Measurements from ENCODE around the gene HSD17B12.

Gene HSD17B12

DNA sequence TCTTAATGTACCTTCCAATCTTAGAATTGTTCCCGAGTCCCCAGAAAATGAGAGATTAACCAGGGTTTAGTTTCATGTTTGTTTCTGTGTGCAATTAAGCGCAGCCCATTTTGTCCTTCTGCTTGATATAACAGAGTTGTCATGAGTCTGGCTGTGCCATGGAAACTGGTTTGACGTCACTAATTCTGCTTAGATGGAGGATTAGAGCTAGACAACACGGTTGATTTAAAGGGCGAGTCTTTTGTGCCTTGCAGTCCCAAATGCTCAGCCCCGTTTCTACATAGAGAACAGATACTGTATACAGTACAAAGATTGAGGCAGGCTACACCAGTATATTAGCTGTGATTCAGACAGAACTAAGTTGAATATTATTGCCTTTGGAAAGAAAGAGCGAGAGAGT is 154.6 kb downstream of the HSD17B12 start:
- Histone ChIP-seq H3K9ac (ENCODE audit: low read length) (no peak overlapping the region), H3K27me3 (replicated peaks; ENCODE audit: control insufficient read depth, insufficient read depth, low read length) (no peaks in the 10 kb centered on the region), H3K9me3 (ENCODE audit: control insufficient read depth, low read length) (no peaks in the 10 kb centered on the region), H3K36me3 (ENCODE audit: control insufficient read depth, insufficient read depth, low read length, severe bottlenecking) (peaks cover 52% of the 10 kb centered on the region), H3K4me3 (ENCODE audit: low read length) (no peak overlapping the region), H3K4me1 (ENCODE audit: control insufficient read depth, insufficient read depth, low read length) (peaks cover 40% of the 10 kb centered on the region)
- DNase-seq (ENCODE audit: low read depth) = no peak

DNA sequence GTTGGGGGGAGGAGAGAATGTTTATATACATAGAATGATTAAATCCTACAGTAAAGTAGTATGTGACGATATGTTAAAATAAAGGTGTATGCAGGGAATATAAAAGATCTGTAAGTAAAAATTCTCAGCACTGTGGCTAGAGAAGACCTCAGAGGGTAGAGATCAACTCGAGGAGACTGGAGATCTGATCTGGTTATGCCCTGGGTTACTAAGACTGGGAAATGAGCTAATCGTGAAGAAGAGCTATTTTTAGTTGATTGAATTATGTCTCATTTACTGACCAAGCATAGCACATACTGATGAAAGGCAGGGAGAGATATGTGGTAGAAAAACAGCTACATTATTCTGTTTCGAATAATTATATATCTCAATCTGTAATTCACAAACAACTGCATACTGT is 157.3 kb downstream of the HSD17B12 start:
- H3K4me3 ChIP-seq (ENCODE audit: low read length) = no peak overlapping the region
- H3K9ac ChIP-seq (ENCODE audit: low read length) = no peak overlapping the region
- H3K27me3 ChIP-seq (replicated peaks; ENCODE audit: control insufficient read depth, insufficient read depth, low read length) = no peaks in the 10 kb centered on the region
- H3K9me3 ChIP-seq (ENCODE audit: control insufficient read depth, low read length) = no peaks in the 10 kb centered on the region
- peaks cover 21% of the 10 kb centered on the region for H3K4me1 ChIP-seq (ENCODE audit: control insufficient read depth, insufficient read depth, low read length)
- no peak for DNase-seq (ENCODE audit: low read depth)
- peaks cover 58% of the 10 kb centered on the region for H3K36me3 ChIP-seq (ENCODE audit: control insufficient read depth, insufficient read depth, low read length, severe bottlenecking)

GRCh38 chr11:43842021-43842420 is 161.5 kb downstream of the HSD17B12 start:
- H3K4me3 ChIP-seq (ENCODE audit: low read length) = no peak overlapping the region
- no peak for DNase-seq (ENCODE audit: low read depth)
- peaks cover 84% of the 10 kb centered on the region for H3K36me3 ChIP-seq (ENCODE audit: control insufficient read depth, insufficient read depth, low read length, severe bottlenecking)
- no peaks in the 10 kb centered on the region for H3K9me3 ChIP-seq (ENCODE audit: control insufficient read depth, low read length)
- H3K27me3 ChIP-seq (replicated peaks; ENCODE audit: control insufficient read depth, insufficient read depth, low read length) = no peaks in the 10 kb centered on the region
- H3K4me1 ChIP-seq (ENCODE audit: control insufficient read depth, insufficient read depth, low read length) = peaks cover 5% of the 10 kb centered on the region
- H3K9ac ChIP-seq (ENCODE audit: low read length) = no peak overlapping the region

DNA sequence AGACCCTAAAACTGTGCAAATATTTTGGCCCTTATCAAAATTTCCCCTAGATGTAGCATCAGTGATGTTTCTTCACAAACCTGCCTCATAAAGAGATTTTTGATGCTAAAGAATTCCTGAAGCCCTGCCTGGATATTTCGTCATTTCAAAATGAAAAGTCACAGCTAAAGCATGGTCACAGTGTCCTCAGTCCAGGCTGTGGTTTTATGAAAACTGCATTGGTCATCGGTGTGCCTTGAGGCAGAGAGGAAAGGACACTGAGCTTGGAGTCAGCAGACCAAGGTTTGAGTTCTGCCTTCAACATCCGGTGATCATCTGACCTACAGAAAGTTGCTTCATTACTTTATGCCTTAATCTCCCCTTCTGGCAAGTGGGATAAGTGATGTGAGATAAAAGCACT is 165.3 kb downstream of the HSD17B12 start:
- no peaks in the 10 kb centered on the region for H3K9me3 ChIP-seq (ENCODE audit: control insufficient read depth, low read length)
- peaks cover 5% of the 10 kb centered on the region for H3K4me1 ChIP-seq (ENCODE audit: control insufficient read depth, insufficient read depth, low read length)
- no peak for DNase-seq (ENCODE audit: low read depth)
- no peak overlapping the region for H3K9ac ChIP-seq (ENCODE audit: low read length)
- no peak overlapping the region for H3K4me3 ChIP-seq (ENCODE audit: low read length)
- no peaks in the 10 kb centered on the region for H3K27me3 ChIP-seq (replicated peaks; ENCODE audit: control insufficient read depth, insufficient read depth, low read length)
- H3K36me3 ChIP-seq (ENCODE audit: control insufficient read depth, insufficient read depth, low read length, severe bottlenecking) = peaks cover 80% of the 10 kb centered on the region

- H3K27me3 ChIP-seq (replicated peaks; ENCODE audit: control insufficient read depth, insufficient read depth, low read length) = no peaks in the 10 kb centered on the region
- peaks cover 13% of the 10 kb centered on the region for H3K4me1 ChIP-seq (ENCODE audit: control insufficient read depth, insufficient read depth, low read length)
- no peaks in the 10 kb centered on the region for H3K9me3 ChIP-seq (ENCODE audit: control insufficient read depth, low read length)
- no peak overlapping the region for H3K4me3 ChIP-seq (ENCODE audit: low read length)
- peaks cover 71% of the 10 kb centered on the region for H3K36me3 ChIP-seq (ENCODE audit: control insufficient read depth, insufficient read depth, low read length, severe bottlenecking)
- peak; percentile 86 for DNase-seq (ENCODE audit: low read depth)
- H3K9ac ChIP-seq (ENCODE audit: low read length) = no peak overlapping the region
These were observed 171.6 kb downstream of the HSD17B12 start for GRCh38 chr11:43852057-43852636.

DNA sequence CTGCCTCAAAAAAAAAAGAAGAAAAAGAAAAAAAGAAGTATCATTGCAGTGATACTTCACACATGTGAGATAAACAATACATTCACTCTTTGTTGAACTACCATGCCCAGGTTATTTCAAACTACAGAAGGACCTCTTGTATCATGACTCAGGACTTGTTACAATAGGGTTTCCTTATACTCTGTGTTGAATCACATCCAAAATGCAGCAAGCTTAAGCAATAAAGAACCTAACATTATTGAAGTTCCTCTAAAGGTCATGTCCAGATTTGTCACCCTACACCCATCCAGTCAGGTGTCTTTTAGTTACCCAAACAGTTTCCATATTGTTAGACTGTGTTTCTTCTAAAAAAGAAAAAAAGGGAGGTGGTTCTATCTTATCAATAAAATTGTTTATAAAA is 173.2 kb downstream of the HSD17B12 start:
- H3K9ac ChIP-seq (ENCODE audit: low read length) = no peak overlapping the region
- no peak for DNase-seq (ENCODE audit: low read depth)
- peaks cover 62% of the 10 kb centered on the region for H3K36me3 ChIP-seq (ENCODE audit: control insufficient read depth, insufficient read depth, low read length, severe bottlenecking)
- no peak overlapping the region for H3K4me3 ChIP-seq (ENCODE audit: low read length)
- H3K27me3 ChIP-seq (replicated peaks; ENCODE audit: control insufficient read depth, insufficient read depth, low read length) = no peaks in the 10 kb centered on the region
- no peaks in the 10 kb centered on the region for H3K9me3 ChIP-seq (ENCODE audit: control insufficient read depth, low read length)
- peaks cover 13% of the 10 kb centered on the region for H3K4me1 ChIP-seq (ENCODE audit: control insufficient read depth, insufficient read depth, low read length)

DNA sequence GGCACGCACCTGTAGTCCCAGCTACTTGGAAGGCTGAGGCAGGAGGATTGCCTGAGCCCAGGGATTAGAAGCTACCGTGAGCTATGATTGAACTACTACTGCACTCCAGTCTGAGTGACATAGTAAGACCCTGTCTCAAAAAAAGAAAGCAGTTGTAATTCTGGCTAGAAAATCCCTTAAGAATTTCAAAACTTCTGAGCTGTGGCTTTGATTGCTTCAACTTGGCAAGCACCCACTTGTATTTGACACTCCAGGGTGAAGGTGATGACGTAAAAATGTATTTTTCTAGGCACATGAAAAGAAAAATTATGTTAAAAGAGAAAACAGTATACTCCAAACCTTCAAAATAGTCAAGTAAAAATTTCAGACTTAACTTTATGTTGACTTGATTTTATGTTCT is 176.5 kb downstream of the HSD17B12 start:
- DNase-seq (ENCODE audit: low read depth) = no peak

GRCh38 chr11:43861141-43861540 is 180.6 kb downstream of the HSD17B12 start:
- no peak for DNase-seq (ENCODE audit: low read depth)
- no peaks in the 10 kb centered on the region for H3K4me1 ChIP-seq (ENCODE audit: control insufficient read depth, insufficient read depth, low read length)
- peaks cover 5% of the 10 kb centered on the region for H3K9me3 ChIP-seq (ENCODE audit: control insufficient read depth, low read length)
- H3K4me3 ChIP-seq (ENCODE audit: low read length) = no peak overlapping the region
- H3K27me3 ChIP-seq (replicated peaks; ENCODE audit: control insufficient read depth, insufficient read depth, low read length) = no peaks in the 10 kb centered on the region
- H3K36me3 ChIP-seq (ENCODE audit: control insufficient read depth, insufficient read depth, low read length, severe bottlenecking) = peaks cover 14% of the 10 kb centered on the region
- H3K9ac ChIP-seq (ENCODE audit: low read length) = no peak overlapping the region

More for the DNA sequence above, 176.5 kb downstream of the HSD17B12 start:
- H3K27me3 ChIP-seq (replicated peaks; ENCODE audit: control insufficient read depth, insufficient read depth, low read length) = no peaks in the 10 kb centered on the region
- H3K9ac ChIP-seq (ENCODE audit: low read length) = no peak overlapping the region
- H3K36me3 ChIP-seq (ENCODE audit: control insufficient read depth, insufficient read depth, low read length, severe bottlenecking) = peaks cover 49% of the 10 kb centered on the region
- peaks cover 4% of the 10 kb centered on the region for H3K4me1 ChIP-seq (ENCODE audit: control insufficient read depth, insufficient read depth, low read length)
- no peak overlapping the region for H3K4me3 ChIP-seq (ENCODE audit: low read length)
- H3K9me3 ChIP-seq (ENCODE audit: control insufficient read depth, low read length) = peaks cover 5% of the 10 kb centered on the region

GRCh38 chr11:43866520-43866919 is 186.0 kb downstream of the HSD17B12 start:
- no peaks in the 10 kb centered on the region for H3K36me3 ChIP-seq (ENCODE audit: control insufficient read depth, insufficient read depth, low read length, severe bottlenecking)
- no peak overlapping the region for H3K4me3 ChIP-seq (ENCODE audit: low read length)
- peaks cover 12% of the 10 kb centered on the region for H3K4me1 ChIP-seq (ENCODE audit: control insufficient read depth, insufficient read depth, low read length)
- H3K9me3 ChIP-seq (ENCODE audit: control insufficient read depth, low read length) = no peaks in the 10 kb centered on the region
- no peak overlapping the region for H3K9ac ChIP-seq (ENCODE audit: low read length)
- DNase-seq (ENCODE audit: low read depth) = peak; percentile 26
- no peaks in the 10 kb centered on the region for H3K27me3 ChIP-seq (replicated peaks; ENCODE audit: control insufficient read depth, insufficient read depth, low read length)

- no peaks in the 10 kb centered on the region for H3K27me3 ChIP-seq (replicated peaks; ENCODE audit: control insufficient read depth, insufficient read depth, low read length)
- peaks cover 12% of the 10 kb centered on the region for H3K4me1 ChIP-seq (ENCODE audit: control insufficient read depth, insufficient read depth, low read length)
These were observed 186.4 kb downstream of the HSD17B12 start for GRCh38 chr11:43866969-43867368.

GRCh38 chr11:43868852-43869567 is 188.5 kb downstream of the HSD17B12 start:
- Histone ChIP-seq H3K4me1 (ENCODE audit: control insufficient read depth, insufficient read depth, low read length) (peaks cover 12% of the 10 kb centered on the region), H3K36me3 (ENCODE audit: control insufficient read depth, insufficient read depth, low read length, severe bottlenecking) (no peaks in the 10 kb centered on the region), H3K4me3 (ENCODE audit: low read length) (no peak overlapping the region), H3K27me3 (replicated peaks; ENCODE audit: control insufficient read depth, insufficient read depth, low read length) (peaks cover 12% of the 10 kb centered on the region), H3K9ac (ENCODE audit: low read length) (no peak overlapping the region), H3K9me3 (ENCODE audit: control insufficient read depth, low read length) (peaks cover 3% of the 10 kb centered on the region)
- peak; percentile 66 for DNase-seq (ENCODE audit: low read depth)

More at GRCh38 chr11:43866969-43867368, 186.4 kb downstream of the HSD17B12 start:
- no peaks in the 10 kb centered on the region for H3K36me3 ChIP-seq (ENCODE audit: control insufficient read depth, insufficient read depth, low read length, severe bottlenecking)
- no peak overlapping the region for H3K9ac ChIP-seq (ENCODE audit: low read length)
- no peak overlapping the region for H3K4me3 ChIP-seq (ENCODE audit: low read length)
- DNase-seq (ENCODE audit: low read depth) = no peak
- no peaks in the 10 kb centered on the region for H3K9me3 ChIP-seq (ENCODE audit: control insufficient read depth, low read length)
